CD8-positive, alpha-beta memory T cell (primary cell): ENCODE measurements around the gene CD81. TPM values are rescaled to one million over a fixed set of nuclear protein-coding genes. Genes with fewer than 3 reads are reported as not detected.

Experiments used
- CTCF ChIA-PET: fragments of 350-600 bp; sonication (Branson Sonifier 250); formaldehyde crosslinking; loops from one replicate; lab custom pipeline; 2021; ENCODE audit warnings: antibody characterized with exemption; lab: Charles Lee
- POLR2A ChIA-PET: fragments of 350-600 bp; sonication (Branson Sonifier 250); formaldehyde crosslinking; loops from one replicate; lab custom pipeline; 2021; ENCODE audit warnings: antibody characterized with exemption; lab: Charles Lee
- DNase-seq, 5 donors: peaks; one replicate each; pipeline versions ENCODE4 v3.0.0 to v3.0.0-alpha.2; 2020 to 2022; ENCODE audit warnings: mixed read lengths in 1 of 5
- H3K27ac ChIP-seq: one replicate; pipeline ENCODE4 v1.7.0; 2013; ENCODE audit warnings: low read depth, mild to moderate bottlenecking, low read length, moderate library complexity
- H3K27me3 ChIP-seq: 2 replicates; pipeline ENCODE4 v1.7.0; 2013; ENCODE audit warnings: low read length, mild to moderate bottlenecking; ENCODE audit not compliant: insufficient read depth, poor library complexity, severe bottlenecking
- H3K36me3 ChIP-seq: 2 replicates; pipeline ENCODE4 v1.7.0; 2013; ENCODE audit warnings: mild to moderate bottlenecking, low read length, moderate library complexity; ENCODE audit not compliant: insufficient read depth
- H3K4me1 ChIP-seq: 2 replicates; pipeline ENCODE4 v1.7.0; 2013; ENCODE audit warnings: mild to moderate bottlenecking, low read length, moderate library complexity; ENCODE audit not compliant: insufficient read depth
- H3K4me3 ChIP-seq: 2 replicates; pipeline ENCODE4 v1.7.0; 2013; ENCODE audit warnings: mild to moderate bottlenecking, low read length
- H3K9me3 ChIP-seq: 2 replicates; pipeline ENCODE4 v1.7.0; 2013; ENCODE audit warnings: mild to moderate bottlenecking, low read length
- H3K27ac Mint-ChIP-seq, 8 donors: one replicate each; pipeline ENCODE4 v1.8.0; 2020 to 2021; ENCODE audit warnings: mixed read lengths in 8 of 8, mild to moderate bottlenecking in 6 of 8, inconsistent platforms in 3 of 8, moderate library complexity in 3 of 8
- H3K27me3 Mint-ChIP-seq, 2 donors: one replicate each; pipeline ENCODE4 v1.8.0; 2020 to 2021; ENCODE audit warnings: mixed read lengths in 2 of 2, mild to moderate bottlenecking in 1 of 2, moderate library complexity in 1 of 2
- H3K36me3 Mint-ChIP-seq, 3 donors: one replicate each; pipeline ENCODE4 v1.8.0; 2020 to 2021; ENCODE audit warnings: mixed read lengths in 3 of 3, inconsistent platforms in 1 of 3, mild to moderate bottlenecking in 1 of 3
- H3K4me1 Mint-ChIP-seq, 3 donors: one replicate each; pipeline ENCODE4 v1.8.0; 2020 to 2021; ENCODE audit warnings: mixed read lengths in 3 of 3, inconsistent platforms in 1 of 3, mild to moderate bottlenecking in 1 of 3
- H3K4me3 Mint-ChIP-seq, 7 donors: one replicate each; pipeline ENCODE4 v1.8.0; 2020 to 2021; ENCODE audit warnings: mixed read lengths in 7 of 7, mild to moderate bottlenecking in 6 of 7, moderate library complexity in 4 of 7, inconsistent platforms in 2 of 7
- H3K9me3 Mint-ChIP-seq, 5 donors: one replicate each; pipeline ENCODE4 v1.8.0; 2020 to 2022; ENCODE audit warnings: mixed read lengths in 5 of 5, mild to moderate bottlenecking in 3 of 5, moderate library complexity in 2 of 5, inconsistent platforms in 1 of 5
- polyA plus RNA-seq: library from polyadenylated mRNA; unstranded; fragments of 300-500 nt; fragmentation: Illumina TruSeq; gene quantifications from one replicate; pipeline ENCODE4 v1.2.3, GENCODE V29; 2021
- total RNA-seq, 2 experiments: library from RNA; stranded (reverse); gene quantifications; one replicate each; pipeline ENCODE4 v1.2.3, GENCODE V29; 2021

Gene CD81
- total and polyA plus RNA-seq, 3 experiments from 2014 or later = 107 to 189 (median 176) TPM

- Mint-ChIP-seq H3K36me3 (peaks cover 0 to 22% (median 0%) of the 10 kb centered on the region in 3 donors), H3K4me1 (peaks cover 73 to 96% (median 77%) of the 10 kb centered on the region in 3 donors), H3K27ac (peak overlapping the region; percentile 84 to 97 (median 92)), H3K9me3 (no peaks in the 10 kb centered on the region), H3K4me3 (peak overlapping the region; percentile 82 to 92 (median 85)), H3K27me3 (no peaks in the 10 kb centered on the region)
- Histone ChIP-seq H3K27me3 (no peaks in the 10 kb centered on the region), H3K4me3 (no peak overlapping the region), H3K27ac (peak overlapping the region; percentile 51), H3K9me3 (no peaks in the 10 kb centered on the region), H3K36me3 (no peaks in the 10 kb centered on the region), H3K4me1 (peaks cover 78% of the 10 kb centered on the region)
- POLR2A ChIA-PET = interaction anchor here (1.8 to 3.0 kb wide), 3 partner anchors 8 to 83 kb away, joined by 4 to 18 read pairs (median 18); partner anchors contain the start of genes C11orf21, TSPAN32 and TSSC4
- CTCF ChIA-PET = interaction anchor here (1.3 to 3.7 kb wide), 3 partner anchors 14 to 80 kb away, joined by 3 to 29 read pairs (median 7); partner anchors contain the start of gene TSSC4
- DNase-seq = peak in 1 of 5 donors; percentile 37
Observed at GRCh38 chr11:2385156-2386151, 8.3 kb downstream of the CD81 start.

- no peak overlapping the region for H3K4me3 ChIP-seq
- DNase-seq = no peak
- H3K27ac ChIP-seq = peak overlapping the region; percentile 51
- no peaks in the 10 kb centered on the region for H3K36me3 ChIP-seq
- ChIA-PET POLR2A (interaction anchor here (1.2 to 3.0 kb wide), 5 partner anchors 8 to 84 kb away, joined by 4 to 18 read pairs (median 6); partner anchors contain the start of genes C11orf21, CD81, TSPAN32 and TSSC4), CTCF (interaction anchor here (0.9 to 3.7 kb wide), 5 partner anchors 8 to 86 kb away, joined by 3 to 29 read pairs (median 10); partner anchors contain the start of genes CD81 and TSSC4)
- H3K27me3 ChIP-seq = no peaks in the 10 kb centered on the region
- Mint-ChIP-seq H3K4me3 (peak overlapping the region; percentile 70 to 88 (median 83)), H3K36me3 (peaks cover 0 to 22% (median 0%) of the 10 kb centered on the region in 3 donors), H3K27me3 (no peaks in the 10 kb centered on the region), H3K9me3 (no peaks in the 10 kb centered on the region), H3K27ac (peak overlapping the region in 7 of 8 donors; percentile 83 to 97 (median 91)), H3K4me1 (peaks cover 64 to 87% (median 70%) of the 10 kb centered on the region in 3 donors)
- H3K4me1 ChIP-seq = peaks cover 80% of the 10 kb centered on the region
- H3K9me3 ChIP-seq = no peaks in the 10 kb centered on the region
Observed at GRCh38 chr11:2386591-2386990, 9.5 kb downstream of the CD81 start.

- no peaks in the 10 kb centered on the region for H3K27me3 Mint-ChIP-seq
- no peaks in the 10 kb centered on the region for H3K36me3 ChIP-seq
- H3K4me3 ChIP-seq = peak overlapping the region; percentile 28
- peaks cover 63 to 80% (median 63%) of the 10 kb centered on the region in 3 donors for H3K4me1 Mint-ChIP-seq
- peaks cover 0 to 27% (median 0%) of the 10 kb centered on the region in 3 donors for H3K36me3 Mint-ChIP-seq
- no peaks in the 10 kb centered on the region for H3K9me3 Mint-ChIP-seq
- POLR2A ChIA-PET = interaction anchor here (0.9 to 3.0 kb wide), 7 partner anchors 8 to 85 kb away, joined by 3 to 18 read pairs (median 5); partner anchors contain the start of genes C11orf21, CD81, TSPAN32 and TSSC4
- CTCF ChIA-PET = interaction anchor here (0.9 to 3.7 kb wide), 8 partner anchors 9 to 90 kb away, joined by 3 to 29 read pairs (median 8); partner anchors contain the start of genes CD81 and TSSC4
- H3K27ac ChIP-seq = peak overlapping the region; percentile 51
- H3K9me3 ChIP-seq = no peaks in the 10 kb centered on the region
- H3K4me1 ChIP-seq = peaks cover 79% of the 10 kb centered on the region
- peak overlapping the region; percentile 70 to 88 (median 74) for H3K4me3 Mint-ChIP-seq
- DNase-seq = peak in 4 of 5 donors; percentile 42 to 74 (median 56)
- peak overlapping the region; percentile 74 to 97 (median 84) for H3K27ac Mint-ChIP-seq
- H3K27me3 ChIP-seq = no peaks in the 10 kb centered on the region
Observed at GRCh38 chr11:2387266-2387987, 10.3 kb downstream of the CD81 start.

GRCh38 chr11:2388431-2389376, 11.6 kb downstream of the CD81 start:
- CTCF ChIA-PET = interaction anchor here (0.9 to 3.7 kb wide), 5 partner anchors 10 to 83 kb away, joined by 3 to 29 read pairs (median 10); partner anchors contain the start of genes CD81 and TSSC4
- no peak for DNase-seq
- H3K27ac ChIP-seq = peak overlapping the region; percentile 51
- peak overlapping the region; percentile 78 to 98 (median 90) for H3K27ac Mint-ChIP-seq
- H3K27me3 ChIP-seq = no peaks in the 10 kb centered on the region
- peaks cover 52 to 69% (median 58%) of the 10 kb centered on the region in 3 donors for H3K4me1 Mint-ChIP-seq
- no peaks in the 10 kb centered on the region for H3K27me3 Mint-ChIP-seq
- H3K4me3 ChIP-seq = no peak overlapping the region
- peaks cover 0 to 27% (median 0%) of the 10 kb centered on the region in 3 donors for H3K36me3 Mint-ChIP-seq
- no peaks in the 10 kb centered on the region for H3K36me3 ChIP-seq
- H3K9me3 ChIP-seq = no peaks in the 10 kb centered on the region
- H3K4me1 ChIP-seq = peaks cover 66% of the 10 kb centered on the region
- POLR2A ChIA-PET = interaction anchor here (1.8 to 3.0 kb wide), 3 partner anchors 11 to 12 kb away, joined by 6 to 18 read pairs (median 18); partner anchors contain the start of genes CD81 and TSSC4
- H3K4me3 Mint-ChIP-seq = peak overlapping the region in 6 of 7 donors; percentile 29 to 89 (median 66)
- no peaks in the 10 kb centered on the region for H3K9me3 Mint-ChIP-seq

GRCh38 chr11:2389377-2390026, 12.4 kb downstream of the CD81 start:
- Mint-ChIP-seq H3K27me3 (no peaks in the 10 kb centered on the region), H3K4me1 (peaks cover 48 to 62% (median 52%) of the 10 kb centered on the region in 3 donors), H3K9me3 (no peaks in the 10 kb centered on the region), H3K4me3 (peak overlapping the region; percentile 29 to 89 (median 67)), H3K27ac (peak overlapping the region; percentile 78 to 98 (median 90)), H3K36me3 (peaks cover 0 to 33% (median 0%) of the 10 kb centered on the region in 3 donors)
- Histone ChIP-seq H3K27ac (peak overlapping the region; percentile 51), H3K4me1 (peaks cover 61% of the 10 kb centered on the region), H3K4me3 (no peak overlapping the region), H3K36me3 (no peaks in the 10 kb centered on the region), H3K27me3 (no peaks in the 10 kb centered on the region), H3K9me3 (no peaks in the 10 kb centered on the region)
- no peak for DNase-seq
- ChIA-PET CTCF (no interaction called here), POLR2A (interaction anchor here (1.7 kb wide), 1 partner anchor 12 kb away, joined by 6 read pairs; the partner anchor contains the start of gene CD81)

- Mint-ChIP-seq H3K9me3 (no peaks in the 10 kb centered on the region), H3K4me3 (peak overlapping the region in 6 of 7 donors; percentile 62 to 89 (median 68)), H3K27me3 (no peaks in the 10 kb centered on the region), H3K36me3 (peaks cover 0 to 36% (median 0%) of the 10 kb centered on the region in 3 donors), H3K4me1 (peaks cover 44 to 55% (median 45%) of the 10 kb centered on the region in 3 donors), H3K27ac (peak overlapping the region; percentile 57 to 97 (median 88))
- H3K4me3 ChIP-seq = no peak overlapping the region
- CTCF ChIA-PET = interaction anchor here (0.7 to 1.2 kb wide), 2 partner anchors 10 to 750 kb away, joined by 3 read pairs; partner anchors contain the start of gene TSSC4
- no peaks in the 10 kb centered on the region for H3K36me3 ChIP-seq
- H3K4me1 ChIP-seq = peaks cover 54% of the 10 kb centered on the region
- H3K9me3 ChIP-seq = no peaks in the 10 kb centered on the region
- no peak for DNase-seq
- no peak overlapping the region for H3K27ac ChIP-seq
- POLR2A ChIA-PET = interaction anchor here (1.7 kb wide), 1 partner anchor 13 kb away, joined by 6 read pairs; the partner anchor contains the start of gene CD81
- H3K27me3 ChIP-seq = no peaks in the 10 kb centered on the region
Observed at GRCh38 chr11:2390091-2390724, 13.1 kb downstream of the CD81 start.
